ENCODE results near the gene NUDT16.
A peak's percentile ranks its signal among the peaks of the same experiment; 100 is the strongest.

NUDT16 gene

GRCh38 chr3:131386429-131387165 is 5.0 kb downstream of the NUDT16 start:
- no peak for DNase-seq (ENCODE audit: low read depth)

- no peak for DNase-seq (ENCODE audit: low read depth)
These were observed 6.4 kb downstream of the NUDT16 start for GRCh38 chr3:131387796-131388489.

- DNase-seq (ENCODE audit: low read depth), result no peak
These were observed 6.9 kb downstream of the NUDT16 start for GRCh38 chr3:131388490-131388799.

- no peak for DNase-seq (ENCODE audit: low read depth)
These were observed 8.8 kb downstream of the NUDT16 start for GRCh38 chr3:131390331-131390730.

GRCh38 chr3:131393051-131393450 is 11.5 kb downstream of the NUDT16 start:
- DNase-seq (ENCODE audit: low read depth), result no peak

GRCh38 chr3:131393868-131394267 is 12.3 kb downstream of the NUDT16 start:
- no peak for DNase-seq (ENCODE audit: low read depth)

GRCh38 chr3:131394400-131394799 is 12.8 kb downstream of the NUDT16 start:
- DNase-seq (ENCODE audit: low read depth), result no peak

GRCh38 chr3:131396170-131396569 is 14.6 kb downstream of the NUDT16 start:
- peak; percentile 35 for DNase-seq (ENCODE audit: low read depth)

- DNase-seq (ENCODE audit: low read depth), result no peak
These were observed 16.3 kb downstream of the NUDT16 start for GRCh38 chr3:131397889-131398288.

- DNase-seq (ENCODE audit: low read depth), result no peak
These were observed 20.4 kb downstream of the NUDT16 start for GRCh38 chr3:131401978-131402377.

- no peak for DNase-seq (ENCODE audit: low read depth)
These were observed 20.9 kb downstream of the NUDT16 start for GRCh38 chr3:131402391-131403039.

GRCh38 chr3:131403216-131403895 is 21.8 kb downstream of the NUDT16 start:
- DNase-seq (ENCODE audit: low read depth), result no peak

GRCh38 chr3:131405411-131405810 is 23.8 kb downstream of the NUDT16 start:
- no peak for DNase-seq (ENCODE audit: low read depth)

- no peak for DNase-seq (ENCODE audit: low read depth)
These were observed 24.7 kb downstream of the NUDT16 start for GRCh38 chr3:131406274-131406673.

- DNase-seq (ENCODE audit: low read depth), result no peak
These were observed 36.2 kb downstream of the NUDT16 start for GRCh38 chr3:131417751-131418150.

GRCh38 chr3:131421301-131421700 is 39.7 kb downstream of the NUDT16 start:
- no peak for DNase-seq (ENCODE audit: low read depth)

GRCh38 chr3:131421957-131422498 is 40.5 kb downstream of the NUDT16 start:
- DNase-seq (ENCODE audit: low read depth), result no peak

GRCh38 chr3:131427226-131427625 is 45.7 kb downstream of the NUDT16 start:
- DNase-seq (ENCODE audit: low read depth), result no peak

GRCh38 chr3:131431754-131432153 is 50.2 kb downstream of the NUDT16 start:
- DNase-seq (ENCODE audit: low read depth), result no peak

GRCh38 chr3:131432441-131432840 is 50.9 kb downstream of the NUDT16 start:
- no peak for DNase-seq (ENCODE audit: low read depth)

GRCh38 chr3:131435000-131435399 is 53.4 kb downstream of the NUDT16 start:
- DNase-seq (ENCODE audit: low read depth), result no peak

All from GM04504 (cell line).